ENCODE data around the gene CARS2. TPM values are rescaled to one million over a fixed set of nuclear protein-coding genes. Genes with fewer than 3 reads are reported as not detected.

Gene CARS2
- total RNA-seq, 1 experiment from 2014 or later = 52.9 TPM

DNA sequence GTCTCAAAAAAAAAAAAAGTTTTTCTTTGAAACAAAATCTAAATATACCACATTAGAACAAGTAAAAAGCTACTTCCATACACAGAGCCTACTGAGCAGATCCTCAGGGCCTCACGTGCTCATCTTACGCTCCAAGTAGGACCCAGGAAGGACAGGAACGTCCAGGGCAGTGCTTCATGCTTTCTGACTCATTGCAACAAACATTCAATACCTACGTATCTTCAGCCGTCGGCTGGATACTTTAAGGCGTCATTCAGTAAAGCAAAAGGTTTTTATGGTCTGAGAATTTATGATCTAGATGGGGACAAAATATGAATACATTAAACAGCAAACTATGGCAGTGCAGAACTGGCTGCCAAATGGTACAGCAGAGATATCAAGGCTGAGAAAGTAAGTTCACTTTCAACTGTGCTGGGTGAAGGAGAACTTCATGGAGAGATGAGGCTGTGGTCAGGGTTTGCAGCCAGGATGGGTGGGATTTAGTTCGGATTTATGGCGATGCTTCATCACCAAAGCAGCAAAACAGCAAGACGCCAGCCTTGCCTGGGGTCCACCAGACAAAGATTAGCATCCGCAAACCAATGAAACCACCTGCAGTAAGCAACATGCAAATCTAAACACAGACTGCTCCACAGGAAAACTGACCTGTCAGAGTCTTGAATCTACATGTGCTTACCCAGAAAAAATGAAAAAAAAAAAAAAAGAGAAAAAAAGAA is 20.5 kb downstream of the CARS2 start:
- Histone ChIP-seq H3K9me2 (ENCODE audit: insufficient read depth) (no peaks in the 10 kb centered on the region), H3K9ac (ENCODE audit: low read length) (no peak overlapping the region), H3K4me3 (replicated peaks in 1 of 2; ENCODE audit: low read depth in 1 of 2, low read length in 2 of 2) (no peak overlapping the region), H3K4me1 (ENCODE audit: control insufficient read depth in 1 of 2, insufficient read depth in 2 of 2, low read length in 2 of 2) (no peaks in the 10 kb centered on the region), H3K27ac (ENCODE audit: low read depth, low read length) (no peak overlapping the region), H3K36me3 (ENCODE audit: control insufficient read depth in 1 of 2, insufficient read depth in 2 of 2, low read length in 2 of 2) (peaks cover 20 to 32% of the 10 kb centered on the region in 2 experiments), H3K79me2 (ENCODE audit: insufficient read depth, low read length) (peaks cover 8% of the 10 kb centered on the region), H3K4me2 (ENCODE audit: low read length) (no peak overlapping the region), H3K27me3 (ENCODE audit: insufficient read depth, low read length) (no peaks in the 10 kb centered on the region), H3K9me3 (ENCODE audit: control insufficient read depth in 1 of 2, insufficient read depth in 1 of 2, low read depth in 1 of 2, low read length in 2 of 2) (no peaks in the 10 kb centered on the region), H2AFZ (ENCODE audit: low read depth, low read length, poor library complexity, severe bottlenecking) (no peak overlapping the region), H4K20me1 (ENCODE audit: insufficient read depth) (no peaks in the 10 kb centered on the region)
- DNase-seq (ENCODE audit: low read depth, low spot score) (no peak), ATAC-seq (no peak)
- ChIA-PET POLR2A (no interaction called here), RAD21 (ENCODE audit: low non-redundant PET in 1 of 2, low total read pairs in 2 of 2, uncharacterized antibody in 2 of 2, unreplicated experiment in 2 of 2) (no interaction called here), CTCF (no interaction called here)
- TF ChIP-seq ZNF274 (IDR thresholded peaks at IDR 0.05; ENCODE audit: low read depth, low read length) = no peak
- TF ChIP-seq, protein P1, sequence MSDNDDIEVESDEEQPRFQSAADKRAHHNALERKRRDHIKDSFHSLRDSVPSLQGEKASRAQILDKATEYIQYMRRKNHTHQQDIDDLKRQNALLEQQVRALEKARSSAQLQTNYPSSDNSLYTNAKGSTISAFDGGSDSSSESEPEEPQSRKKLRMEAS (IDR thresholded peaks at IDR 0.05) = no peak
- TF ChIP-seq CBX3 (IDR thresholded peaks at IDR 0.05; ENCODE audit: low read depth) = no peak
- TF ChIP-seq SRF (IDR thresholded peaks at IDR 0.05; ENCODE audit: low read depth) = no peak
- no peak for TF ChIP-seq POLR2A (IDR thresholded peaks at IDR 0.05; ENCODE audit: borderline replicate concordance, extremely low read depth, insufficient read depth, insufficient read length)
- TF ChIP-seq JUND (IDR thresholded peaks at IDR 0.05) = no peak
- no peak for TF ChIP-seq FOSL1 (IDR thresholded peaks at IDR 0.05; ENCODE audit: low read depth)
- TF ChIP-seq EGR1 (IDR thresholded peaks at IDR 0.05; ENCODE audit: low read depth) = no peak
- no peak for TF ChIP-seq POLR2AphosphoS5 (IDR thresholded peaks at IDR 0.05; ENCODE audit: low read depth, low read length)
- TF ChIP-seq, protein P2, sequence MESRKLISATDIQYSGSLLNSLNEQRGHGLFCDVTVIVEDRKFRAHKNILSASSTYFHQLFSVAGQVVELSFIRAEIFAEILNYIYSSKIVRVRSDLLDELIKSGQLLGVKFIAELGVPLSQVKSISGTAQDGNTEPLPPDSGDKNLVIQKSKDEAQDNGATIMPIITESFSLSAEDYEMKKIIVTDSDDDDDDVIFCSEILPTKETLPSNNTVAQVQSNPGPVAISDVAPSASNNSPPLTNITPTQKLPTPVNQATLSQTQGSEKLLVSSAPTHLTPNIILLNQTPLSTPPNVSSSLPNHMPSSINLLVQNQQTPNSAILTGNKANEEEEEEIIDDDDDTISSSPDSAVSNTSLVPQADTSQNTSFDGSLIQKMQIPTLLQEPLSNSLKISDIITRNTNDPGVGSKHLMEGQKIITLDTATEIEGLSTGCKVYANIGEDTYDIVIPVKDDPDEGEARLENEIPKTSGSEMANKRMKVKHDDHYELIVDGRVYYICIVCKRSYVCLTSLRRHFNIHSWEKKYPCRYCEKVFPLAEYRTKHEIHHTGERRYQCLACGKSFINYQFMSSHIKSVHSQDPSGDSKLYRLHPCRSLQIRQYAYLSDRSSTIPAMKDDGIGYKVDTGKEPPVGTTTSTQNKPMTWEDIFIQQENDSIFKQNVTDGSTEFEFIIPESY (IDR thresholded peaks at IDR 0.05; ENCODE audit: extremely low read depth, insufficient replicate concordance, low read length) = no peak
- BruUV-seq (replicated peaks) = no TSS peak
- intact Hi-C loops (cut with micrococcal nuclease) = no loop called here

All from HCT116 (cell line).